Mammary epithelial cell (primary cell): ENCODE results near the gene RTN4IP1.

Experiments used
- EZH2 ChIP-seq: IDR thresholded peaks from 2 replicates; pipeline ENCODE4 v1.6.1; 2012; ENCODE audit warnings: low read length, inconsistent platforms, borderline replicate concordance
- TF ChIP-seq, protein P1 (sequence below), 2 donors: IDR thresholded peaks in 1 of 2; conservative IDR thresholded peaks in 1 of 2; 2 replicates each; pipeline ENCODE4 v1.5.1; 2011 to 2012; ENCODE audit warnings: inconsistent platforms in 2 of 2, low read length in 2 of 2, mild to moderate bottlenecking in 2 of 2, control low read depth in 1 of 2, low read depth in 1 of 2; ENCODE audit not compliant: insufficient read depth in 1 of 2; ENCODE audit errors: extremely low read depth in 1 of 2

DNA sequence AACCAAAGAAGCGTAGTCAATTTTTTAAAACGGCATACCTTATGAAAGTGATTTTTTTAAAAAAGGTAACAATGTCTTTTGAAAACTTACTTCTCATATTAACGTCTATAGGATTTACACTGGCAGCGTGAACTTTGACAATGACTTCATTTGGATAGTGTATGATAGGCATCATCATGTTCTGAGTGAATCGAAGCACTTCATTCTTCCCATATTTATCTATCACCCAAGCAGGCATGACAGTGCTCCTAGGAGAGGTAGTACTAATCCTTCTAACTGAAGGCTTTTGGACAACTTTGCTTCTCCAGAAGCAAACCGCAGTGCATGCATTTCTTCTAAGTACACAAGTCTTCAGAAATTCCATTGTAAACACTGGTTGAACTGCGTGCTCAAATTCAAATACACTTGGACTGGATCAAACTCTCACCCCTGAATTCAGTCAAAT lies 618 bp downstream of the RTN4IP1 start:
- TF ChIP-seq, protein P1, sequence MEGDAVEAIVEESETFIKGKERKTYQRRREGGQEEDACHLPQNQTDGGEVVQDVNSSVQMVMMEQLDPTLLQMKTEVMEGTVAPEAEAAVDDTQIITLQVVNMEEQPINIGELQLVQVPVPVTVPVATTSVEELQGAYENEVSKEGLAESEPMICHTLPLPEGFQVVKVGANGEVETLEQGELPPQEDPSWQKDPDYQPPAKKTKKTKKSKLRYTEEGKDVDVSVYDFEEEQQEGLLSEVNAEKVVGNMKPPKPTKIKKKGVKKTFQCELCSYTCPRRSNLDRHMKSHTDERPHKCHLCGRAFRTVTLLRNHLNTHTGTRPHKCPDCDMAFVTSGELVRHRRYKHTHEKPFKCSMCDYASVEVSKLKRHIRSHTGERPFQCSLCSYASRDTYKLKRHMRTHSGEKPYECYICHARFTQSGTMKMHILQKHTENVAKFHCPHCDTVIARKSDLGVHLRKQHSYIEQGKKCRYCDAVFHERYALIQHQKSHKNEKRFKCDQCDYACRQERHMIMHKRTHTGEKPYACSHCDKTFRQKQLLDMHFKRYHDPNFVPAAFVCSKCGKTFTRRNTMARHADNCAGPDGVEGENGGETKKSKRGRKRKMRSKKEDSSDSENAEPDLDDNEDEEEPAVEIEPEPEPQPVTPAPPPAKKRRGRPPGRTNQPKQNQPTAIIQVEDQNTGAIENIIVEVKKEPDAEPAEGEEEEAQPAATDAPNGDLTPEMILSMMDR (conservative IDR thresholded peaks at IDR 0.05 in 1 of 2, IDR thresholded peaks at IDR 0.05 in 1 of 2; ENCODE audit: extremely low read depth in 1 of 2, insufficient read depth in 1 of 2, low read depth in 1 of 2, low read length in 2 of 2): no peak
- no peak for TF ChIP-seq EZH2
